Islet of Langerhans (tissue), 1 donor: Measurements from ENCODE around the gene PIGK.
A peak's percentile ranks its signal among the peaks of the same experiment; 100 is the strongest.
"Not testable (repeated sequence)": the region's sequence is repeated elsewhere in the genome, so short reads cannot be mapped to it uniquely, and the experiment has no call there.

Experiments
- FAIRE-seq: peaks from one replicate; lab custom pipeline; 2011; peaks lifted over from hg19 to GRCh38; lab: Jason Lieb, UNC

The PIGK gene

GRCh38 chr1:77219166-77219887, at the start of gene PIGK:
TSS of gene PIGK (minus strand) at chr1:77219430. CDS start at chr1:77219402, 28 bp downstream.
- peak; percentile 86 for FAIRE-seq

- FAIRE-seq, result no peak
Observed at GRCh38 chr1:77267035-77267434, 47.8 kb upstream of the PIGK start.

GRCh38 chr1:77265180-77265579, 46.0 kb upstream of the PIGK start:
- no peak for FAIRE-seq

GRCh38 chr1:77263708-77264107, 44.5 kb upstream of the PIGK start:
- FAIRE-seq, result no peak

GRCh38 chr1:77253211-77253610, 34.0 kb upstream of the PIGK start:
- no peak for FAIRE-seq

- no peak for FAIRE-seq
Observed at GRCh38 chr1:77250126-77250525, 30.9 kb upstream of the PIGK start.

GRCh38 chr1:77245830-77246229, 26.6 kb upstream of the PIGK start:
- FAIRE-seq, result no peak

GRCh38 chr1:77239311-77239710, 20.1 kb upstream of the PIGK start:
- no peak for FAIRE-seq

- no peak for FAIRE-seq
Observed at GRCh38 chr1:77238462-77238861, 19.2 kb upstream of the PIGK start.

GRCh38 chr1:77234943-77235342, 15.7 kb upstream of the PIGK start:
- no peak for FAIRE-seq

GRCh38 chr1:77234096-77234495, 14.9 kb upstream of the PIGK start:
- FAIRE-seq, result no peak

GRCh38 chr1:77232829-77233228, 13.6 kb upstream of the PIGK start:
- no peak for FAIRE-seq

- no peak for FAIRE-seq
Observed at GRCh38 chr1:77230051-77230450, 10.8 kb upstream of the PIGK start.

- no peak for FAIRE-seq
Observed at GRCh38 chr1:77228836-77229235, 9.6 kb upstream of the PIGK start.

- FAIRE-seq, result no peak
Observed at GRCh38 chr1:77227381-77227780, 8.2 kb upstream of the PIGK start.

- no peak for FAIRE-seq
Observed at GRCh38 chr1:77222496-77222895, 3.3 kb upstream of the PIGK start.

GRCh38 chr1:77220687-77221463, 1.6 kb upstream of the PIGK start:
- no peak for FAIRE-seq

GRCh38 chr1:77218477-77219165, 609 bp downstream of the PIGK start:
- FAIRE-seq, result no peak

- not testable (repeated sequence) for FAIRE-seq
Observed at GRCh38 chr1:77204043-77204442, 15.2 kb downstream of the PIGK start.

GRCh38 chr1:77202751-77203150, 16.5 kb downstream of the PIGK start:
- FAIRE-seq, result no peak

- no peak for FAIRE-seq
Observed at GRCh38 chr1:77200806-77201205, 18.4 kb downstream of the PIGK start.

- FAIRE-seq, result no peak
Observed at GRCh38 chr1:77200293-77200692, 18.9 kb downstream of the PIGK start.

GRCh38 chr1:77197351-77197750, 21.9 kb downstream of the PIGK start:
- no peak for FAIRE-seq
